Measurements from ENCODE around the gene PPP2R3B. TPM values are rescaled to one million over a fixed set of nuclear protein-coding genes. Genes with fewer than 3 reads are reported as not detected.

The PPP2R3B gene
- total and polyA plus RNA-seq, 9 donors, result 144 to 285 (median 257) TPM

Other genes starting within 250 kb of the PPP2R3B start
- gene PLCXD1, start 105.5 kb downstream of the PPP2R3B start, total RNA-seq, result 12.8 TPM
- 10 to 100 TPM; 10.7 to 20.1 (median 19.0) TPM for gene PLCXD1, start 105.5 kb downstream of the PPP2R3B start, polyA plus RNA-seq (ENCODE audit: insufficient read depth in 1 of 8, insufficient read length in 8 of 8, low replicate concordance in 1 of 8)
- 27.3 TPM for gene GTPBP6, start 68.1 kb downstream of the PPP2R3B start, total RNA-seq
- 10 to 100 TPM; 45.3 to 63.9 (median 55.2) TPM for gene GTPBP6, start 68.1 kb downstream of the PPP2R3B start, polyA plus RNA-seq (ENCODE audit: insufficient read depth in 1 of 8, insufficient read length in 8 of 8, low replicate concordance in 1 of 8)
- gene SHOX, start 243.9 kb upstream of the PPP2R3B start, total RNA-seq, result 2.3 TPM
- gene SHOX, start 243.9 kb upstream of the PPP2R3B start, polyA plus RNA-seq (ENCODE audit: insufficient read depth in 1 of 8, insufficient read length in 8 of 8, low replicate concordance in 1 of 8), result 1 to 10 TPM; 1.7 to 5.8 (median 3.1) TPM

All from muscle of leg (tissue), 9 donors.